ENCODE results near the gene TANGO2. TPM values are rescaled to one million over a fixed set of nuclear protein-coding genes. Genes with fewer than 3 reads are reported as not detected.
A peak's percentile ranks its signal among the peaks of the same experiment; 100 is the strongest.

Gene TANGO2
- total and polyA plus RNA-seq, 2 experiments from 2014 or later: 18.7 to 21.9 TPM

DNA sequence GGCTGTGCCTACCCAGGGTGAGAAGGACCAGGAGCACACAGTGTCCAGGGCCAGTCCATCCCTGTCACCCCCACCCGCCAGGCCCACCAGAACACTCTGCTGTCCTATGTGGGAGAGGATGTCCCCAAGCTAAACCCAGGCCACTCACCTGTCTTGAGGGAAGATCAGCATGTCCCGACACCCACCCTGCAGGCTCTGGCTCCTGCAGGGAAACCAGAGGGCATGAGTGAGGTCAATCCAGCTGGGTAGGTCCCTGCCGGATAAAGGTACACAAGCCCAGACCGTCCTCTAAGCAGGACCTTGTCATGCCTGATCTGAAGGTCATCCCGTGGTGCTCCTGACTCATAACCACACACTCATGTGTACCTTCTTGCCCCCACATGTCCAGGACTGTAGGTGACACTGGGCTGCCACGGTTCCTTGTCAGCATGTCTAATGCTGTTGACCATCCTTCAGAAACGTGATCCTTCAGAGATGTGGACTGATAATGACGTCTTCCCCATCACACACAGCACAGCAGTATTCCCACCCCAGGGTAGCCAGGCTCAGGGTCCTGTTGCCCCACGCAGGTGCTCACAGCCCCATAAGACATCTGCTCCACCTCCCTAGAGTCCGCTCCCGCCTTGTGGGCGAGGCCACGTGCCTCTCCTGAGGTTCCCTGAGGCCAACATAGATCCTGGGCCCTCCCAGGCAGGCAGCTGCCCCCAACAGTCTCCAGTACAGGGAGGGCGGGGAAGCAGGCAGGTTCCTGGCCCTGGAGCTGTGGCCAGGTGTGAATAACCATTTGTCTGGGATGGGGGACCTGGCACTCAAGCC lies 10.4 kb upstream of the TANGO2 start:
- peaks cover 9% of the 10 kb centered on the region for H3K27me3 ChIP-seq
- H3K36me3 ChIP-seq: no peaks in the 10 kb centered on the region
- TF ChIP-seq, protein P1, sequence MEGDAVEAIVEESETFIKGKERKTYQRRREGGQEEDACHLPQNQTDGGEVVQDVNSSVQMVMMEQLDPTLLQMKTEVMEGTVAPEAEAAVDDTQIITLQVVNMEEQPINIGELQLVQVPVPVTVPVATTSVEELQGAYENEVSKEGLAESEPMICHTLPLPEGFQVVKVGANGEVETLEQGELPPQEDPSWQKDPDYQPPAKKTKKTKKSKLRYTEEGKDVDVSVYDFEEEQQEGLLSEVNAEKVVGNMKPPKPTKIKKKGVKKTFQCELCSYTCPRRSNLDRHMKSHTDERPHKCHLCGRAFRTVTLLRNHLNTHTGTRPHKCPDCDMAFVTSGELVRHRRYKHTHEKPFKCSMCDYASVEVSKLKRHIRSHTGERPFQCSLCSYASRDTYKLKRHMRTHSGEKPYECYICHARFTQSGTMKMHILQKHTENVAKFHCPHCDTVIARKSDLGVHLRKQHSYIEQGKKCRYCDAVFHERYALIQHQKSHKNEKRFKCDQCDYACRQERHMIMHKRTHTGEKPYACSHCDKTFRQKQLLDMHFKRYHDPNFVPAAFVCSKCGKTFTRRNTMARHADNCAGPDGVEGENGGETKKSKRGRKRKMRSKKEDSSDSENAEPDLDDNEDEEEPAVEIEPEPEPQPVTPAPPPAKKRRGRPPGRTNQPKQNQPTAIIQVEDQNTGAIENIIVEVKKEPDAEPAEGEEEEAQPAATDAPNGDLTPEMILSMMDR (IDR thresholded peaks at IDR 0.05; ENCODE audit: low read depth, low read length): no peak
- no peak for DNase-seq (ENCODE audit: low read depth in 1 of 2, low spot score in 1 of 2)
- H3K4me3 ChIP-seq: no peak overlapping the region
- peaks cover 3% of the 10 kb centered on the region for H3K4me1 ChIP-seq (ENCODE audit: low read depth)
- H3K27ac ChIP-seq: no peak overlapping the region
- H3K9me3 ChIP-seq (ENCODE audit: low read depth): no peaks in the 10 kb centered on the region

DNA sequence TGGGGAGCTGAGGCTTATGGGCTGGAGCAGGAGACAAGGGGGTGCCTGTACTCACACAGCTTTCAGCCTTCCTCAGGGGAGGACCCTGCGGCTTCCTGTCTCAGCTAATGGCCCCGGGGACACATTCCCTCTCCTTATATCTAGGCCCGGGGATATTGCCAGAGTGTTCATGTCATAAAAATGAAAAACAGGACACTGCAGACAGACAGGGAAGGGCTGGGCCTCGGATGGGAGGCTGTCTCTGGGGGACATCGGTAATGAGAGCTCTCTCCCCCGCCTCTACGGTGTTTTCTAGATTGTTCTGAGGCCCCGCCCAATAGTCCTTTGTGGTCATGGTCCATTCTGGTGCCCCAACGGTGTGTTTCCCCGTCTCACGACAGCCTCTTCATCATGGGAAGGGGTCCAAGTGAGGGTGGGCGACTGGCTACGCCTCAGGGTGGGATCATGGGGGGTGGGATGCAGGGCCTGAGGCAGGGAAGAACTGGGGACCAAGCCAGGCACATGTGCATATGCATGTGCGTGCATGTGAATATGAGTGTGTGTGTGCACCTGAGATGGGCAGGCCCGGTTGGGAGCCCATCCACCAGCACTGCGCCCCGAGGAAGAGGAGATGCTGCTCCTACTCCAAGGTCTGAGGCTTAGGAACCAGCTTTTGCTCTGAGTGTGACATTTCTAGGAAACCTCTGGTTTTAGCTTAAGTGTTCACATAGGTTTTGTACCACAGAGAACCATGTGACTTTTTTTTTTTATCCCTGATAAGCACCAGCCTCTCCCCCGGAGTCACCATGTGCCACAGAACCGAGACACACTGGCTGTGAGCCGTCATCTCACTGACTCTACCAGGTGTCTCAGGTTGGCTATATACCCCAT lies 9.6 kb upstream of the TANGO2 start:
- H3K27ac ChIP-seq: no peak overlapping the region
- TF ChIP-seq, protein P1 (IDR thresholded peaks at IDR 0.05; ENCODE audit: low read depth, low read length): no peak
- no peaks in the 10 kb centered on the region for H3K36me3 ChIP-seq
- peaks cover 17% of the 10 kb centered on the region for H3K27me3 ChIP-seq
- no peak overlapping the region for H3K4me3 ChIP-seq
- no peaks in the 10 kb centered on the region for H3K9me3 ChIP-seq (ENCODE audit: low read depth)
- peaks cover 3% of the 10 kb centered on the region for H3K4me1 ChIP-seq (ENCODE audit: low read depth)
- DNase-seq (ENCODE audit: low read depth in 1 of 2, low spot score in 1 of 2): no peak

DNA sequence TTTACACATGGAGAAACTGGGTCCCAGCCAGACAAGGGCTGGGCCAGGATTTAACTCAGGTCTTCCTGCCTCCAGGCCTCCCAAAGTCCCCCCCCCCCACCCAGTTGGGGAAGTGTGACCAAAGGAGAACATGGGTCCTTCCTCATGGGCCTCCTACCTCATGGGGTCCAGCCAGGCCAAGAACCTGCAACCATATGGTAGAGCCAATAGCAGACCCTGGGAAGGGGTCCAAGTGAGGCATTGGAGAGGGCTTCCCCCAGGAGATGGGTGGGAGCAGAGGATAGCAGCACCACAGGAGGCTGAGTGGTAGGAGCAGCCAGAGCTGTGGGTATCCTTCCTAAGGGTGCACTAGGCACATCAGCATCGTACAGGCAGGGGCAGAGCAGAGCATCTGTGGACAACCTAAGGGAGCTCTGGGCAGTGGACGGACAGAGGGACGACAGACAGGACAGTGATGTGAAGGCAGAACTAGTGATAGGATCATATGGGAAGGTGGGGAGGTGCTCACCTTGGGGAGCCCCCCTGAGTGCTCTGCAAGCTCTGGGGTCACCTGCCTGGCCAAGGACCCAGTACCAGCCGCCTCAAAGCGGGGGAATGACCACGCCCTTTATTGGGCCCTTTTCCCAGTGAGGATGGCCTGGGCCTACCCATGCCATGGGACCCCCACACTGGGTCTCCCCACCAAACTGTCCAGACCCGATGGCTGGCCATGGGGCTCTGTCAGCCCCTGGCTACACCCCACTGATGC lies 8.7 kb upstream of the TANGO2 start:
- H3K4me3 ChIP-seq: no peak overlapping the region
- H3K4me1 ChIP-seq (ENCODE audit: low read depth): peaks cover 3% of the 10 kb centered on the region
- H3K36me3 ChIP-seq: no peaks in the 10 kb centered on the region
- TF ChIP-seq, protein P1 (IDR thresholded peaks at IDR 0.05; ENCODE audit: low read depth, low read length): no peak
- H3K27me3 ChIP-seq: peaks cover 20% of the 10 kb centered on the region
- no peak for DNase-seq (ENCODE audit: low read depth in 1 of 2, low spot score in 1 of 2)
- no peak overlapping the region for H3K27ac ChIP-seq
- H3K9me3 ChIP-seq (ENCODE audit: low read depth): no peaks in the 10 kb centered on the region

DNA sequence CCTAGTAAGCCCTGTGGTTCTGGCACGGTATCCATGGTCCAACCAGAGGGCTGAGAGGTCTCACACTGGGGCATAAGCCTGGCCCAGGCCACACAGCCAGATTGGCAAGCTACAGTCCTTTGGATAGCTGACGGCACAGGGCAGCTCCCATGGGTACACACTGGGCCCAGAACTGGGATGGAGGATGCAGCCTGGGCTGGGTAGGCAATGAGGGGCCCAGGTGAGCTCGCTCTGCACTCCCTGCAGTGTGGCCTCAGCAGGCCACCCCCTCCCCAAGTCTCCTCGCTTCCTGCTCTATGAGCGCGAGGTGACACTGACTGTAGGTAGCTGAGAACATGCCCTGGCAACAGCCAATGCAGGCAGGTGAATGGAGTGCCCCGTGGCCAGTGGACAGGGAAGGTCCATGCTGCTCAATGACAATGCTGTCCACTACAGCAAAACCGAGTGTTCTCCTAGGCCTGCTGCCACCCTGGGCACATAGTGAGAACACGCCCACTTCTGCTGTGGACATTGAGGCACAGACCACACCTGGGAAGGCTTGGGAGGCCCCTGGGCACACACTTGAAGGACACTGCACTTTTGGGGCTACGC lies 8.1 kb upstream of the TANGO2 start:
- H3K27me3 ChIP-seq: peaks cover 26% of the 10 kb centered on the region
- H3K4me1 ChIP-seq (ENCODE audit: low read depth): no peaks in the 10 kb centered on the region
- H3K4me3 ChIP-seq: no peak overlapping the region
- DNase-seq (ENCODE audit: low read depth in 1 of 2, low spot score in 1 of 2): no peak
- H3K27ac ChIP-seq: no peak overlapping the region
- no peaks in the 10 kb centered on the region for H3K9me3 ChIP-seq (ENCODE audit: low read depth)
- TF ChIP-seq, protein P1 (IDR thresholded peaks at IDR 0.05; ENCODE audit: low read depth, low read length): no peak
- no peaks in the 10 kb centered on the region for H3K36me3 ChIP-seq

DNA sequence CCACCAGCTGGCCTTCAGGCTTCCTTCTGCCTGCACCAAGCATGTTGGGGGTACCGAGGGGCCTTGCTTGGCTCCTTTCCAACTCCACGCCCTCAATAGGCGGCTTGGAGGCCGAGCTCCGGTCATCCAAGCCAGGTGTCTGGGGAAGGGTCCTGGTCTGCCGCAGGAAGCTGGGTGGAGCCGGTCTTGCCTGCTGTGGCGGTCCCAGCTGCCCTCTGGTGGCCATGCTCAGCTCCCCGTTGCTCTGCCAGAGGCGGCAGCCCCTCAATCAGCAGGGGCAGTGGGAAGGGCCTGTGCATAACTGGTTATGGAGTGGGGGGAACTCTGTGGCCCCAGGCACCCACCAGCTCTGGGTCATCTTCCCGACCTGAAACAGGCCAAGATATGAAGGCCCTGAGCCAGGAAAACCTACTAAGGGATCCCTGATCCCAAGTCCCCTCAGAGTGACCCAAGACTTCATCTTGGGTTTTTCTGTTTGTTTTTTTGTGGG lies 7.5 kb upstream of the TANGO2 start:
- DNase-seq (ENCODE audit: low read depth in 1 of 2, low spot score in 1 of 2): peak; percentile 73 to 85
- TF ChIP-seq, protein P1 (IDR thresholded peaks at IDR 0.05; ENCODE audit: low read depth, low read length): peak; percentile 90
- no peaks in the 10 kb centered on the region for H3K4me1 ChIP-seq (ENCODE audit: low read depth)
- H3K4me3 ChIP-seq: no peak overlapping the region
- no peaks in the 10 kb centered on the region for H3K9me3 ChIP-seq (ENCODE audit: low read depth)
- H3K27ac ChIP-seq: no peak overlapping the region
- H3K36me3 ChIP-seq: no peaks in the 10 kb centered on the region
- peaks cover 32% of the 10 kb centered on the region for H3K27me3 ChIP-seq

Measured in cardiac muscle cell (in vitro differentiated cells and primary cell).